GM12873 (cell line): ENCODE results near the gene SRBD1.

Experiments used
- TF ChIP-seq, protein P1 (sequence below): IDR thresholded peaks from 2 replicates; pipeline ENCODE4 v1.5.1; 2012; ENCODE audit warnings: low read depth, mild to moderate bottlenecking, moderate library complexity, low read length, control low read depth; ENCODE audit not compliant: insufficient read depth; ENCODE audit errors: missing control alignments

The SRBD1 gene

GRCh38 chr2:45388541-45389100 lies 222.4 kb downstream of the SRBD1 start:
- TF ChIP-seq, protein P1, sequence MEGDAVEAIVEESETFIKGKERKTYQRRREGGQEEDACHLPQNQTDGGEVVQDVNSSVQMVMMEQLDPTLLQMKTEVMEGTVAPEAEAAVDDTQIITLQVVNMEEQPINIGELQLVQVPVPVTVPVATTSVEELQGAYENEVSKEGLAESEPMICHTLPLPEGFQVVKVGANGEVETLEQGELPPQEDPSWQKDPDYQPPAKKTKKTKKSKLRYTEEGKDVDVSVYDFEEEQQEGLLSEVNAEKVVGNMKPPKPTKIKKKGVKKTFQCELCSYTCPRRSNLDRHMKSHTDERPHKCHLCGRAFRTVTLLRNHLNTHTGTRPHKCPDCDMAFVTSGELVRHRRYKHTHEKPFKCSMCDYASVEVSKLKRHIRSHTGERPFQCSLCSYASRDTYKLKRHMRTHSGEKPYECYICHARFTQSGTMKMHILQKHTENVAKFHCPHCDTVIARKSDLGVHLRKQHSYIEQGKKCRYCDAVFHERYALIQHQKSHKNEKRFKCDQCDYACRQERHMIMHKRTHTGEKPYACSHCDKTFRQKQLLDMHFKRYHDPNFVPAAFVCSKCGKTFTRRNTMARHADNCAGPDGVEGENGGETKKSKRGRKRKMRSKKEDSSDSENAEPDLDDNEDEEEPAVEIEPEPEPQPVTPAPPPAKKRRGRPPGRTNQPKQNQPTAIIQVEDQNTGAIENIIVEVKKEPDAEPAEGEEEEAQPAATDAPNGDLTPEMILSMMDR, result no peak

GRCh38 chr2:45382744-45383143 lies 228.3 kb downstream of the SRBD1 start:
- TF ChIP-seq, protein P1, result no peak

DNA sequence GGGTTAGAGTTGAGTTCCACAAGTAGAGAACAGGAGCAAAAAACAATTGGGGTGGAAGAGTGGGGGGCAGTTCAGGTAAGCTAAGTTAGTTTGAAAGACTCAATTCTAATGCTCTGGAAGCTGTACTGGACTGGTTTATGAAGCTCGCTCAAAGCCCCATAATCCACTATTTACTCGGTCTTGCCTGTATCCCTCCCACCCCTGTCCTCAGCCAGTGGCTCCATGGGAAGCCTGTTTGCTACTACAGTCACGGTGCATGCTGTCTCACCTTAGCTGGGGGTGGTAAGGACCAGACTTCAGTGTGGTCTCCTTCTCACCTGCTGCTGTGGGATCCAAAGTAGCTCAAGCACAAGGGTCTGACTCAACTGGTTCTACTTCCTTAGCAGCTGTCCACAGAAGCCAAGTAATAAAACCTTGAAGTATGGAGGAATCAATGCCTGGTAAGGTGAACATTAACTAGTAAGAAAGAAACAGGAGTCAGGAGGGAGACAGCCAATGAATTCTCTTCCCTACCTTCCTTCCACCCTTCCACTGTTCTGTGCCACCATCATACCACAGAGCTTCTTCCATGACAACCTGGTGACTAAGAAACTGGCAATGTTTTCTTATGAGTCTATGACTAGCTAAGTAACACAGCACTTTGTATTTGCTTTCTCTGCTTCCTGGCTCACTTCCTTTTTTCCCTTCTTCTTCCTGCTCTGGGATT lies 230.8 kb downstream of the SRBD1 start:
- TF ChIP-seq, protein P1, result no peak

DNA sequence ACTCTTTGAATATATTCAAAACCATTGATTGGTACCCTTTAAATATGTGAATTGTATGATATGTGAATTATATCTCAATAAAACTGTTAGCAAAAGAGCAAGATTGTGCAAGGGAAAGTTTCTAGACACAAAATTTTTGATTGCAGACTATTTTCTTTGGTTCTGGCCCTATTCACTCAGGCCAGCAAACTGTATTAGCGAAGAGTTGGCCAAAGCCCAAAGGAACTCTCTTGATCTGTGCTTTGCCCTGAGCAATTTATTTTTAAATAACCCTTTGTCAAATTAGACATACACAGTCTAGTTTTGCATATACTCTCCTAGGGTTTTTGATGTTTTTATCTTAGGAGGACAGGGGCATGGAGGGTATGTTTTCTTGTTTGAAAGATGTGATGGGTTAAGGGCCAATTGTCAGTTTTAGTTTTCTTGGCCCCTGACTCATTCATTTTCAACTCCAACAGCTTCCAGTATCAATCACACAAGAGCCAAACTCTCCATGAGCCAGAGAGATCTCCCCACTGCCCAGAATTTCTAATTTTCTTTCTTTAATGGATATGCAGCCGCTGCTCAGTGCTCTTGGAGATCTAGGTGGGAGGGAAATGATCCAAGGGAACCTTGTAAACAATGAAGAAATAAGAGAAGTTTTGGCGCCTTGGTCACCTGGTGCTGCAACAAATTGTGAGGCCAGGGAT lies 231.5 kb downstream of the SRBD1 start:
- TF ChIP-seq, protein P1, result no peak

GRCh38 chr2:45373534-45373933 lies 237.5 kb downstream of the SRBD1 start:
- TF ChIP-seq, protein P1, result no peak

DNA sequence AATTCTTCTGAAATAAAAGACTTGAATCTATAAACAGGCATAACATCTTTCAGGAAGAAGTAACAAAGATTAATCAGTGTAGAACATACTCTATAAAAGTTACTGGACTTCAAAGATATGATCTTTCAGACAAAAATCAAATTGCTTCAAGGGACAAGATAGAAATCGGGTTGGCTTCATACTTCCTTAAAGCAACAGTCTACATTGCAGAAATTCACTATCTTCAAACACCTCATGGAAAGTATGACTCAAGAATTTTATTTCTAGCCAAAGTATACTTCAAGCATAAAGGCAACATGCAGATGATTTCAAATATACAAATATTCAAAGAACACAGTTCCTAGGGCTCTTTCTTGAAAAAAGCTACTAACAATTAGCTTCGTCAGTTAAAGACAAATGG lies 240.7 kb downstream of the SRBD1 start:
- TF ChIP-seq, protein P1, result no peak

DNA sequence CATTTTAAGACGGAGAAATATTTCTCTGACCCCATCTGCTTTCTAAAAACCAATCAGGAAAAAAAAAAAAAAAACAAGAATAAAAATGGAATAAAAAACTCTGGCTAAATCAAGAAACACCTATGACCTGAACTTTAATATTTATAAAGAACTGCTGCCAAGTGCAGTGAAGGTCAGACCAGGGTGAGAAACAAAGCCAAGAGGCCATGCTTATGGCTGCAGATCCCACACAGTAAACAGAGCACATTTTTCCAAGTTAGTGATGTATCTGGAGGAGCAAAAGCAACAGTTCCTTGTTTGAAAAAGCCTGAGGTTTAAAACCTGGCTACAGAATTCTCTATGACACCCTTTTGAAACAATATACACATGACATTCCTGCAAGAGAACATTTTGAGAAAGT lies 242.3 kb downstream of the SRBD1 start:
- TF ChIP-seq, protein P1, result no peak
